Natural killer cell treated with Interleukin-12 subunit alpha and Interleukin-12 subunit beta and Interleukin-15 and Interleukin-18, amount 100 ng/mL, for 72 hours (primary cell): ENCODE results near the gene NKD1. TPM values are rescaled to one million over a fixed set of nuclear protein-coding genes. Genes with fewer than 3 reads are reported as not detected.

ENCODE experiments used
- ATAC-seq, 2 donors: fragments of 150-1000 bp; cut with Tn5 transposase in 1 of 2; sonication (Bioruptor Pico), chemical (Tn5 transposase) in 1 of 2; 2 replicates each; pipeline ENCODE4 v1.10.0; 2021
- DNase-seq: peaks from one replicate; pipeline ENCODE4 v3.0.0; 2022; ENCODE audit warnings: low spot score
- H3K27ac Mint-ChIP-seq, 2 donors: 1 replicate in 1 of 2; 2 replicates in 1 of 2; pipeline ENCODE4 v1.8.0; 2022; ENCODE audit warnings: mixed read lengths in 2 of 2, mild to moderate bottlenecking in 1 of 2, moderate library complexity in 1 of 2
- H3K27me3 Mint-ChIP-seq, 2 donors: 1 replicate in 1 of 2; 2 replicates in 1 of 2; pipeline ENCODE4 v1.8.0; 2022; ENCODE audit warnings: mixed read lengths in 2 of 2
- H3K36me3 Mint-ChIP-seq: one replicate; pipeline ENCODE4 v1.8.0; 2022; ENCODE audit warnings: mixed read lengths
- H3K4me1 Mint-ChIP-seq, 2 donors: 1 replicate in 1 of 2; 2 replicates in 1 of 2; pipeline ENCODE4 v1.8.0; 2022; ENCODE audit warnings: low read depth in 2 of 2, mixed read lengths in 2 of 2, mild to moderate bottlenecking in 1 of 2
- H3K4me3 Mint-ChIP-seq: one replicate; pipeline ENCODE4 v1.8.0; 2022; ENCODE audit warnings: mixed read lengths
- H3K9me3 Mint-ChIP-seq: 2 replicates; pipeline ENCODE4 v1.8.0; 2022; ENCODE audit warnings: mixed read lengths
- total RNA-seq, 2 donors: library from RNA; stranded (reverse); gene quantifications; one replicate each; pipeline ENCODE4 v1.2.3, GENCODE V29; 2022

Gene NKD1
- total RNA-seq, 2 donors from 2014 or later, result 0.29 to 0.86 TPM

GRCh38 chr16:50642349-50642748 lies 94.2 kb downstream of the NKD1 start:
- Mint-ChIP-seq H3K36me3 (no peaks in the 10 kb centered on the region), H3K4me1 (peaks cover 4 to 5% of the 10 kb centered on the region in 2 donors), H3K27me3 (peaks cover 0 to 5% of the 10 kb centered on the region in 2 donors), H3K4me3 (no peak overlapping the region), H3K27ac (no peak overlapping the region), H3K9me3 (no peaks in the 10 kb centered on the region)
- DNase-seq (no peak), ATAC-seq (no peak)

GRCh38 chr16:50643192-50643591 lies 95.0 kb downstream of the NKD1 start:
- Mint-ChIP-seq H3K36me3 (no peaks in the 10 kb centered on the region), H3K27ac (no peak overlapping the region), H3K9me3 (no peaks in the 10 kb centered on the region), H3K27me3 (peaks cover 0 to 5% of the 10 kb centered on the region in 2 donors), H3K4me1 (peaks cover 4 to 5% of the 10 kb centered on the region in 2 donors), H3K4me3 (no peak overlapping the region)
- ATAC-seq, result no peak
- DNase-seq, result no peak

GRCh38 chr16:50644245-50644644 lies 96.0 kb downstream of the NKD1 start:
- ATAC-seq, result no peak
- Mint-ChIP-seq H3K27me3 (peaks cover 0 to 2% of the 10 kb centered on the region in 2 donors), H3K9me3 (no peaks in the 10 kb centered on the region), H3K4me1 (peaks cover 4 to 5% of the 10 kb centered on the region in 2 donors), H3K27ac (no peak overlapping the region), H3K4me3 (no peak overlapping the region), H3K36me3 (no peaks in the 10 kb centered on the region)
- no peak for DNase-seq

- no peak overlapping the region for H3K27ac Mint-ChIP-seq
- H3K27me3 Mint-ChIP-seq, result peaks cover 0 to 2% of the 10 kb centered on the region in 2 donors
- no peak for ATAC-seq
- no peak overlapping the region for H3K4me3 Mint-ChIP-seq
- no peaks in the 10 kb centered on the region for H3K9me3 Mint-ChIP-seq
- H3K4me1 Mint-ChIP-seq, result peaks cover 4 to 5% of the 10 kb centered on the region in 2 donors
- H3K36me3 Mint-ChIP-seq, result no peaks in the 10 kb centered on the region
- DNase-seq, result no peak
These were observed 96.5 kb downstream of the NKD1 start for GRCh38 chr16:50644729-50645128.

GRCh38 chr16:50645563-50646220 lies 97.5 kb downstream of the NKD1 start:
- no peaks in the 10 kb centered on the region for H3K9me3 Mint-ChIP-seq
- H3K27ac Mint-ChIP-seq, result no peak overlapping the region
- H3K27me3 Mint-ChIP-seq, result peaks cover 0 to 2% of the 10 kb centered on the region in 2 donors
- no peak for DNase-seq
- no peaks in the 10 kb centered on the region for H3K36me3 Mint-ChIP-seq
- no peak overlapping the region for H3K4me3 Mint-ChIP-seq
- peaks cover 4 to 5% of the 10 kb centered on the region in 2 donors for H3K4me1 Mint-ChIP-seq
- no peak for ATAC-seq

GRCh38 chr16:50646345-50646744 lies 98.1 kb downstream of the NKD1 start:
- H3K4me1 Mint-ChIP-seq, result peaks cover 4 to 5% of the 10 kb centered on the region in 2 donors
- no peak overlapping the region for H3K27ac Mint-ChIP-seq
- H3K36me3 Mint-ChIP-seq, result no peaks in the 10 kb centered on the region
- no peaks in the 10 kb centered on the region for H3K9me3 Mint-ChIP-seq
- ATAC-seq (no peak), DNase-seq (no peak)
- H3K27me3 Mint-ChIP-seq, result peaks cover 0 to 2% of the 10 kb centered on the region in 2 donors
- H3K4me3 Mint-ChIP-seq, result no peak overlapping the region

- DNase-seq (no peak), ATAC-seq (no peak)
- peaks cover 4% of the 10 kb centered on the region for H3K9me3 Mint-ChIP-seq
- H3K4me1 Mint-ChIP-seq, result no peaks in the 10 kb centered on the region
- no peak overlapping the region for H3K27ac Mint-ChIP-seq
- no peaks in the 10 kb centered on the region for H3K27me3 Mint-ChIP-seq
- H3K4me3 Mint-ChIP-seq, result no peak overlapping the region
- H3K36me3 Mint-ChIP-seq, result no peaks in the 10 kb centered on the region
These were observed 103.7 kb downstream of the NKD1 start for GRCh38 chr16:50651835-50652438.

- H3K27ac Mint-ChIP-seq, result no peak overlapping the region
- DNase-seq (no peak), ATAC-seq (no peak)
- H3K36me3 Mint-ChIP-seq, result no peaks in the 10 kb centered on the region
- H3K4me3 Mint-ChIP-seq, result no peak overlapping the region
- peaks cover 4% of the 10 kb centered on the region for H3K9me3 Mint-ChIP-seq
- H3K27me3 Mint-ChIP-seq, result no peaks in the 10 kb centered on the region
- no peaks in the 10 kb centered on the region for H3K4me1 Mint-ChIP-seq
These were observed 104.7 kb downstream of the NKD1 start for GRCh38 chr16:50652836-50653425.

- Mint-ChIP-seq H3K4me1 (no peaks in the 10 kb centered on the region), H3K4me3 (no peak overlapping the region), H3K27me3 (no peaks in the 10 kb centered on the region), H3K27ac (no peak overlapping the region), H3K36me3 (no peaks in the 10 kb centered on the region), H3K9me3 (peaks cover 4% of the 10 kb centered on the region)
- no peak for DNase-seq
- ATAC-seq, result no peak
These were observed 105.7 kb downstream of the NKD1 start for GRCh38 chr16:50653633-50654519.

GRCh38 chr16:50655558-50656055 lies 107.4 kb downstream of the NKD1 start:
- H3K9me3 Mint-ChIP-seq, result peaks cover 4% of the 10 kb centered on the region
- H3K36me3 Mint-ChIP-seq, result no peaks in the 10 kb centered on the region
- no peak for ATAC-seq
- peaks cover 0 to 3% of the 10 kb centered on the region in 2 donors for H3K4me1 Mint-ChIP-seq
- no peaks in the 10 kb centered on the region for H3K27me3 Mint-ChIP-seq
- no peak overlapping the region for H3K4me3 Mint-ChIP-seq
- no peak overlapping the region for H3K27ac Mint-ChIP-seq
- DNase-seq, result no peak

- no peak overlapping the region for H3K4me3 Mint-ChIP-seq
- ATAC-seq (no peak), DNase-seq (no peak)
- peaks cover 0 to 3% of the 10 kb centered on the region in 2 donors for H3K4me1 Mint-ChIP-seq
- H3K27ac Mint-ChIP-seq, result no peak overlapping the region
- no peaks in the 10 kb centered on the region for H3K27me3 Mint-ChIP-seq
- no peaks in the 10 kb centered on the region for H3K36me3 Mint-ChIP-seq
- H3K9me3 Mint-ChIP-seq, result no peaks in the 10 kb centered on the region
These were observed 109.0 kb downstream of the NKD1 start for GRCh38 chr16:50657241-50657640.

- H3K9me3 Mint-ChIP-seq, result no peaks in the 10 kb centered on the region
- H3K27ac Mint-ChIP-seq, result no peak overlapping the region
- H3K4me1 Mint-ChIP-seq, result peaks cover 1 to 3% of the 10 kb centered on the region in 2 donors
- DNase-seq (no peak), ATAC-seq (no peak)
- H3K27me3 Mint-ChIP-seq, result no peaks in the 10 kb centered on the region
- no peak overlapping the region for H3K4me3 Mint-ChIP-seq
- no peaks in the 10 kb centered on the region for H3K36me3 Mint-ChIP-seq
These were observed 111.6 kb downstream of the NKD1 start for GRCh38 chr16:50659806-50660205.

- no peak for ATAC-seq
- H3K36me3 Mint-ChIP-seq, result no peaks in the 10 kb centered on the region
These were observed 114.2 kb downstream of the NKD1 start for GRCh38 chr16:50662306-50662940.

More at GRCh38 chr16:50662306-50662940, 114.2 kb downstream of the NKD1 start:
- Mint-ChIP-seq H3K27me3 (no peaks in the 10 kb centered on the region), H3K27ac (no peak overlapping the region), H3K4me1 (peaks cover 13 to 21% of the 10 kb centered on the region in 2 donors), H3K4me3 (no peak overlapping the region), H3K9me3 (no peaks in the 10 kb centered on the region)
- no peak for DNase-seq
